HG02763 (cell line): ENCODE data around the gene ZNG1A.
"Not testable (repeated sequence)": the region's sequence is repeated elsewhere in the genome, so short reads cannot be mapped to it uniquely, and the experiment has no call there.

Source experiments
- ATAC-seq: cut with Tn5 transposase; IDR thresholded peaks from one replicate; pipeline ENCODE4 v1.9.1; 2021; ENCODE audit warnings: mild to moderate bottlenecking, moderate library complexity; ENCODE audit not compliant: unreplicated experiment

The ZNG1A gene

GRCh38 chr9:178140-178825 is 573 bp downstream of the ZNG1A start:
- not testable (repeated sequence) for ATAC-seq

GRCh38 chr9:169757-170156 is 9.1 kb downstream of the ZNG1A start:
- ATAC-seq: not testable (repeated sequence)

- not testable (repeated sequence) for ATAC-seq
These were observed 19.0 kb downstream of the ZNG1A start for GRCh38 chr9:159871-160270.

- not testable (repeated sequence) for ATAC-seq
These were observed 27.7 kb downstream of the ZNG1A start for GRCh38 chr9:151173-151572.

- not testable (repeated sequence) for ATAC-seq
These were observed 39.0 kb downstream of the ZNG1A start for GRCh38 chr9:139880-140279.

- not testable (repeated sequence) for ATAC-seq
These were observed 60.8 kb downstream of the ZNG1A start, which contains the start of gene FOXD4 for GRCh38 chr9:117995-118467. Gene FOXD4 (minus strand): TSS chr9:118417. CDS start chr9:118119, 298 bp downstream.

- not testable (repeated sequence) for ATAC-seq
These were observed 61.5 kb downstream of the ZNG1A start for GRCh38 chr9:117144-117994.

GRCh38 chr9:116239-117077 is 62.4 kb downstream of the ZNG1A start:
- not testable (repeated sequence) for ATAC-seq

GRCh38 chr9:115118-115451 is 63.8 kb downstream of the ZNG1A start:
- not testable (repeated sequence) for ATAC-seq

GRCh38 chr9:114267-115117 is 64.4 kb downstream of the ZNG1A start:
- ATAC-seq: not testable (repeated sequence)

GRCh38 chr9:113468-114266 is 65.2 kb downstream of the ZNG1A start:
- ATAC-seq: not testable (repeated sequence)

GRCh38 chr9:112589-113467 is 66.0 kb downstream of the ZNG1A start:
- not testable (repeated sequence) for ATAC-seq

- ATAC-seq: not testable (repeated sequence)
These were observed 68.2 kb downstream of the ZNG1A start for GRCh38 chr9:110672-111071.

- ATAC-seq: not testable (repeated sequence)
These were observed 69.3 kb downstream of the ZNG1A start for GRCh38 chr9:109540-109939.

GRCh38 chr9:108742-109495 is 69.9 kb downstream of the ZNG1A start:
- not testable (repeated sequence) for ATAC-seq

- ATAC-seq: not testable (repeated sequence)
These were observed 72.9 kb downstream of the ZNG1A start for GRCh38 chr9:105991-106390.

GRCh38 chr9:100430-100829 is 78.4 kb downstream of the ZNG1A start:
- ATAC-seq: not testable (repeated sequence)
